ENCODE measurements around the gene CBLN1.

The CBLN1 gene

GRCh38 chr16:49282690-49283375 is 1.2 kb upstream of the CBLN1 start:
- H3K27ac ChIP-seq = no peak overlapping the region

GRCh38 chr16:49281843-49282642 is 405 bp upstream of the CBLN1 start:
- no peak overlapping the region for H3K27ac ChIP-seq
- TF ChIP-seq CTCF (IDR thresholded peaks at IDR 0.05) = no peak
- TF ChIP-seq ZFX (IDR thresholded peaks at IDR 0.05; ENCODE audit: borderline replicate concordance) = no peak

More at GRCh38 chr16:49282690-49283375, 1.2 kb upstream of the CBLN1 start:
- TF ChIP-seq CTCF (IDR thresholded peaks at IDR 0.05) (no peak), ZFX (IDR thresholded peaks at IDR 0.05; ENCODE audit: borderline replicate concordance) (no peak)

DNA sequence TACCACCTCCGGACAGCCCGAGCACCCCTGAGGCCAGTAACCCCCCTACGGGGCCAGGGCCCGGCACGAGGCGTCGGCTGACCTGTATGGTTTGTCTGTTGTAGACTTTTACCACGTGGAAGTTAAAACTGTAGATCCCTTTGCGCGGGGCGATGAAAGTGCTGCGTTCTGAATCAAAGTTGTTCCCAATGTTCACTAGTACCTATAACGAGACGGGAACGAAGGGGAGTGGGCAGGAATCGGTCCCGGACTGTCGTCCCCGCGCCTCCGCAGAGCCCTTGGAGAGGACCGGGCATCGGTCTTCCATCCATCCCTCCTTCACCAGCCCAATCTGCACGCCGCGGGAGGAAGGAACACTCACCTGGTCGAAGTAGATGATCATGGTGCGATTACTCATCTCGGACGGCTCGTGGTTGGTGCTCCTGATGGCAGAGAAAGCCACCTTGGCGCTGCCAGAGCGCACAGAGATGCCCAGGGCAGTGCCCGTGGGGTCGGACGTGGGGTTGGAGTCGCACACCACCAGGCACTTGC is 732 bp downstream of the CBLN1 start:
- no peak overlapping the region for H3K27ac ChIP-seq
- TF ChIP-seq ZFX (IDR thresholded peaks at IDR 0.05; ENCODE audit: borderline replicate concordance) (no peak), CTCF (IDR thresholded peaks at IDR 0.05) (no peak)

DNA sequence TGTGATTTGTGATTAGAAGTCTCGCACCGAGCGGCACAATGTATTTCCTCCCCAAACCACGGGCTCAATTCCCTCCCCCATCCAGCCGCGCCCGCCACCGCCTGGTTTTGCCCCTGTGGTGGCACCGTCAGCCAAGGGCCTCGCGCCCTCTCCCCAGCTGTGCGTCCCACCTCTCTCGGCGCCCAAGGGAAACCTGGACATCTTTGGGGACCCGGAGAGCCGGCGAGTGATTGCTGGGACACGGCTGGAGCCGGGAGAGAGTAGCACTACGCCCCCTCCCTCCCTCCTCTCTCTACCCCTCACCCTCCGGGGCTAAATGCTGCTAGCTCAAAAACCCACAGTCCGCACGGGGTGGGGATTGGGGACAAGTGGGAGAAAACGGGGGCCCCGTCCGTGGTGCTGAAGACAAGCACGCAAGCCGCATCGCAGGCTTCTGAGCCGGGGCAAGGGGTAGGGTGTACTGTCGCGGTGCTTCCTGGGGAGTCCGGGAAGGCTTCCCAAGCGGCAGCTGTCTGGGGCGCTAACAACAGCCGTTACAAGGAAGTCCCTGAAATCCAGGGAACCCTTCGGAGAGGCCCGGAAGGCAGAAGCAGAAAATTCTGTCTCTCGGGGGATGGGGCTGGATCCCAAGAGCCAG is 1.4 kb downstream of the CBLN1 start:
- H3K27ac ChIP-seq = no peak overlapping the region
- TF ChIP-seq ZFX (IDR thresholded peaks at IDR 0.05; ENCODE audit: borderline replicate concordance) = no peak
- no peak for TF ChIP-seq CTCF (IDR thresholded peaks at IDR 0.05)

- no peak overlapping the region for H3K27ac ChIP-seq
- TF ChIP-seq ZFX (IDR thresholded peaks at IDR 0.05; ENCODE audit: borderline replicate concordance) = no peak
- no peak for TF ChIP-seq CTCF (IDR thresholded peaks at IDR 0.05)
These were observed 2.5 kb downstream of the CBLN1 start for GRCh38 chr16:49278944-49279725.

- no peak for TF ChIP-seq CTCF (IDR thresholded peaks at IDR 0.05)
- no peak for TF ChIP-seq ZFX (IDR thresholded peaks at IDR 0.05; ENCODE audit: borderline replicate concordance)
- H3K27ac ChIP-seq = no peak overlapping the region
These were observed 3.1 kb downstream of the CBLN1 start for GRCh38 chr16:49278567-49278827.

Data from 22Rv1 (cell line).